Glomerular endothelial cell (primary cell): ENCODE data around the gene EEF2K. TPM values are rescaled to one million over a fixed set of nuclear protein-coding genes. Genes with fewer than 3 reads are reported as not detected.
"Not testable (repeated sequence)": the region's sequence is repeated elsewhere in the genome, so short reads cannot be mapped to it uniquely, and the experiment has no call there.

Source experiments
- DNase-seq: peaks from one replicate; pipeline ENCODE4 v3.0.0-alpha.2; 2011; ENCODE audit warnings: low read depth, low spot score; ENCODE audit errors: extremely low read depth
- total RNA-seq: library from RNA; depleted of rRNA; stranded (reverse); fragments of >200 nt; gene quantifications from 2 replicates; pipeline ENCODE4 v1.2.3, GENCODE V29; 2015

EEF2K gene
- total RNA-seq, 1 donor from 2014 or later, result 26.5 TPM

DNA sequence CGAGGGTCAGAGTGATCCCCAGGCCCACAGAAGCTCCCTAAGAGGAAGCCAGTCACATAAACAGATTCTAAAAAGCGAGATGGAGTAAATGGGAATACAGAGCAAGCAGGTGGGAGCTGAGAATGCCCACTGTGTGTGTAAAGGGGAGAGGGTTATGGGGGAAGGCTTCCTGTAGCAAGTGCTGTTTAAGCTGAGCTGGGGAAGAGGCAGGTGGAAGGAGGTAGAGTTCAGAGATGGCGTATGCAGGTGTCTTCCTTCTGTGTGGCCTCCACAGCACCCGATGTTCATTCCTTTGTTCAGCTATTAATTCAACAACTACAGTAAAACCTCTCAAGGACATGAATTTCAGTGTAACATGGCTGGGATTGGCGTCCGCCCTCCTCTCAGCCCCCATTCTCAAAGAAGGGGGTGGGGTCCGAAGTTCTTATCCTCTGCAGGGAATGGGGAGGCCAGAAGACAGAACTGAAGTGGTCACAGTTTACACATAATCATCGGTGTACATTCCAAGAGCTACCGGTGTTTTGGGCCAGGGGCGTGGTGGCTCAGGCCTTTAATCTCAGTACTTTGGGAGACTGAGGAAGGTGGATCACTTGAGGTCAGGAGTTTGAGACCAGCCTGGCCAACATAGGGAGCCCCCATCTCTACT, 1.8 kb downstream of the EEF2K start:
- DNase-seq, result no peak

GRCh38 chr16:22210285-22210684, 4.2 kb downstream of the EEF2K start:
- DNase-seq, result no peak

DNA sequence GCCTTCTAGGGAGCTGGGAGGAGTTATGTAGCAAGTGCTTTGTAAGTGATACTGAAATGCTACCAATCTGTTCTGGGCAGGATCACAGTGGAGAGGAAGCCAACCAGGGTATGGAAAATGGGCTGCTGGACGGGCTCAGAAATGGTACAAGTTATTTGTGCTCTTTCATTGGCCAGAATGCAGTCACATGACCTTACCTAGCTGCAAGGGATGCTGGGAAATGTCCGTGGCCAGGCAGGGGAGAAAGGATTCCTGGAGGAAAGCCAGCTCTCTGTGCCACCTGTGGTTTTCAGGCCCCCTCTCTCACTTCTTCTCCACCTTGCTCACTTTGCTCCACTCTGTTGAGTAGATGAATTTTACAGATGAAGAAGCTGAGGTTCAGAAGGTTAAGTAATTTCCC, 4.8 kb downstream of the EEF2K start:
- DNase-seq, result no peak

DNA sequence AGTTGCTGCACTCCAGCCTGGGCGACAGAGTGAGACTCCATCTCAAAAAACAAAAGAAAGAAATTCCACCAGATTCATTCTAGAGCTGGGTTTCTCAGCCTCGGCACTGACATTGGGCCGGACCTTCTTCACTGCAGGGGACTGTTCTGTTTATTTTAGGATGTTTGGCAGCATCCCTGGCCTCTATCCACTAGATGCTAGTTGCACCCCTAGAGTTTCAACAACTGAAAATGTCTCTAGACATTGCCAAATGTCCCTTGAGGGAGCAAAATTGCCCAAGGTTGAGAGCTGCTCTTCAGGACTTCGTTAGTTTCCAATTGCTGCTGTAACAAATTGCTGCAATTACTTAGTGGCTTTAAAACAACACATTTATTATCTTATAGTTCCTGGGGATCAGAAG, 7.2 kb downstream of the EEF2K start:
- DNase-seq, result no peak

DNA sequence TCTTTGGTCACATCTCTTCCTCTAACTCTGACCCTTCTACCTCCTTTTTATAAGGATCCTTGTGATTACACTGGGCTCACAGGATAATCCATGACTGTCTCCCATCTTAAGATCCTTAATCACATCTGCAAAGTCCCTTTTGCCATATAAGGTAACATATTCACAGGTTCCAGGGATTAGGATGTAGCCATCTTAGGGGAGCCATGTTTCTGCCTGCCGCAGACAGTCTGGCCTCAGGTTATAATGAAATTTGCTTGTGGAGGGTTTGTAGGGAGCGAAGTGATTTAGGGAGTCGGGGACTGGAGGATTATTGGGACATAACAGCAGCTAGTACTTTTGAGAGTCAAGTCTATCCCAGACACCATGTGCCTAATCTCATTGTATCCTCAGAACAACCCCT, 7.7 kb downstream of the EEF2K start:
- DNase-seq, result no peak

GRCh38 chr16:22214402-22214801, 8.3 kb downstream of the EEF2K start:
- DNase-seq, result no peak

GRCh38 chr16:22214889-22215288, 8.8 kb downstream of the EEF2K start:
- DNase-seq, result no peak

DNA sequence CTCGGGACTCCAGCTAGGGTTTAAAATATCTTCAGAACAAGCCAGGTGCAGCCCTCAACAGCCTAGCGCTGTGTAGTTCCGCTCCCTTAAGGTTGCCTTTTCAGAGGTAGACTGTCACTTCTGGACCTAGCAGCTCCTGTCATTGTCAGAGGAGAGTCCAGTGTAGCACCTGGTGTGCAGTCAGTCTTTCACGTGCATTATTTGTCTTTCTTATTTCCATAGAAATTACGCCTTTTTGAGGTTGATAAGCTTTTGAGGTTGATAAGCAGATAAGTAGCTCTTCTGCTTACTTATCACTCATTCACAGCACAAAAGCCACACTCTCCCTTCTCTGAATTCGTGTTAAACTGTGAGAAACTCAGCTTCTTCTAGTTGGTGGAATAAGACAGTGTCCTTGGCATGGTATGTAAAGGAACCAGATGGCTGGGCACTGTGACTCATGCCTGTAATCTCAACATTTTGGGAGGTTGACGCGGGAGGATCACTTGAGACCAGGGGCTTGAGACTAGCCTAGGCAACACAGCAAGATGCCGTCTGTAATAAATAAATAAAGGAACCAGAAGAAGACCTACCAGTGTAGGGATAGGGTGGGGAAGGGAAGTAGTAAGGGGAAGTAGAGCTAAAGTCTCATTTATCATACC, 10.2 kb downstream of the EEF2K start:
- DNase-seq, result no peak

GRCh38 chr16:22216832-22217225, 10.8 kb downstream of the EEF2K start:
- not testable (repeated sequence) for DNase-seq

GRCh38 chr16:22217890-22218730, 12.0 kb downstream of the EEF2K start:
- no peak for DNase-seq

DNA sequence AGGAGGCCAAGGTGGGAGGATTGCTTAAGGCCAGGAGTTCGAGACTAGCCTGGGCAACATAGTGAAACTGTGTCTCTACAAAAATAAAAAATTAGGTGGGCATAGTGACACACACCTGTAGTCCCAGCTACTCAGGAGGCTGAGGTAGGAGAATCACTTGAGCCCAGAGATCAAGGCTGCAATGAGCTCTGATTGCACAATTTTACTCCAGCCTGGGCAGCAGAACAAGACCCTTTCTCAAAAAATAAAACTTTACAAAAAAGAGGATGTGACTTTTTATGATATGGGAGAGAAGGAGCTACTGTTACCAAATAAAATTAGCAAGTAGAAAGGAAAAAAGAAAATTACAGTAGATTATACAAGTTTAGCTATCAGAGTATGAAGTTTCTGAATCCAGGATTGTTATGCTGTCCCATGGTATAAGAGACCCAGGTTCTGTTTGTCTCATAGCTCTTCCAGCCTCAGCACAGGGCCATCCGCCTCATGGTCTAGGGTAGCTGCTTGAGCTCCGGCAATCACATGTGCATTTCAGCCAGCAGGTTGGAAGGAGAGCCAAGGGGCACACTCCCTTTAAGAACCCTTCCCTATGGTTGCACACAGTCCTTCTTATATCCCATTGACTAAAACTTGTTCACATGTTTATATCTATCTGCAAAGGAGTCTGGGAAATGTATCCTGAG, 13.5 kb downstream of the EEF2K start:
- DNase-seq, result no peak

DNA sequence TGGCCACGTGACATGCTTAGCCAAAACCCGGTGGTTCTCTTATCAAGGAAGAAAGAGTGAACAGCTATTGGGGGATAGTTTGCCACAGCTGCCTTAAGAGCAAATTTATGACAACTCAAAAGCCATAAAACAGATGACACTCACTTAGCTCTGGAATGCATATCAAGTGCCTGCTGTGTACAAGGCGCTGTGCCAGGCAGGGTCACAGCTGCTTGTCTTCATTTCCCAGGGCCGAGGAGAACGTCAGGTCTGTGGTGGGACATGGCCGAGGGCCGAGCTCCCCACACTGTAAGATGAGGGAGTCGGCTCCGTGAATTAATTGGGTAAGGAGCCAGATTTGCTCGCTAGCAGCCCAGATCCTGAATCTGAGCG, 14.0 kb downstream of the EEF2K start:
- no peak for DNase-seq

- DNase-seq, result no peak
Measured at GRCh38 chr16:22220714-22221113, 14.6 kb downstream of the EEF2K start.

- no peak for DNase-seq
Measured at GRCh38 chr16:22222006-22222405, 15.9 kb downstream of the EEF2K start.

DNA sequence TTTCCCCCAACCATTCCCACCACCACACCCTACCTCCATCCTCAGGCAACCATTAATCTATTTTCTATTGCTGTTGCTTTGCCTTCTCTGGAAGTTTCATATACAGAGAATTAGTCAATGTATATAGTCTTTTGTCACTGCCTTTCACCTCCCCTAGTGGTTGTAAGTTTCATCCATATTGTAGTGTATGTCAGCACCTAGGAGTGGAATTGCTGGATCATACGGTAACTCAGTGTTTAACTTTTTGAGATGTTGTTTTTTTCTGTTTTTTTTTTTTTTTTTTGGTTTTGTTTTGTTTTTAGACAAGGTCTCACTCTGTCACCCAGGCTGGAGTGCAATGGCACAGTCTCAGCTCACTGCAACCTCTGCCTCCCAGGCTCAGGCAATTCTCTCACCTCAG, 16.9 kb downstream of the EEF2K start:
- no peak for DNase-seq

DNA sequence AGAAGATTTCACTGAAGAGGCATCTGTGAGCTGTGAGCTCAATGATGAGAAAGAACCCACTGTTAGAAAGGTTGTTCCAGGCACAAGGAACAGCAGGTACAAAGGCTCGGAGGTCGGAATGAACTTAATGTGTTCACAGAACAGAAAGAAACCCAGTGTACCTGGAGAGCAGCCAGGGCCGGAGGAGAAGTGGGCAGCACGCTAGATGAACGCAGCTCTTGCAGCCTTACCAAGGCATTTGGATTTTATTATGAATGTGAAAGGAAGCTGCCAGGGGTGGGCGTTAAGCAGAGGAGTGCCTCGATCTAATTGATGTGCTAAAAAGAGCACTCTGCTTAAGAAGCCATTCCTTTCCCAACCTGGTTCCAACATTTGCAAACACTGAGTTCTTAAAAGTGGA, 19.0 kb downstream of the EEF2K start:
- no peak for DNase-seq

- DNase-seq, result no peak
Measured at GRCh38 chr16:22229889-22230288, 23.8 kb downstream of the EEF2K start.

DNA sequence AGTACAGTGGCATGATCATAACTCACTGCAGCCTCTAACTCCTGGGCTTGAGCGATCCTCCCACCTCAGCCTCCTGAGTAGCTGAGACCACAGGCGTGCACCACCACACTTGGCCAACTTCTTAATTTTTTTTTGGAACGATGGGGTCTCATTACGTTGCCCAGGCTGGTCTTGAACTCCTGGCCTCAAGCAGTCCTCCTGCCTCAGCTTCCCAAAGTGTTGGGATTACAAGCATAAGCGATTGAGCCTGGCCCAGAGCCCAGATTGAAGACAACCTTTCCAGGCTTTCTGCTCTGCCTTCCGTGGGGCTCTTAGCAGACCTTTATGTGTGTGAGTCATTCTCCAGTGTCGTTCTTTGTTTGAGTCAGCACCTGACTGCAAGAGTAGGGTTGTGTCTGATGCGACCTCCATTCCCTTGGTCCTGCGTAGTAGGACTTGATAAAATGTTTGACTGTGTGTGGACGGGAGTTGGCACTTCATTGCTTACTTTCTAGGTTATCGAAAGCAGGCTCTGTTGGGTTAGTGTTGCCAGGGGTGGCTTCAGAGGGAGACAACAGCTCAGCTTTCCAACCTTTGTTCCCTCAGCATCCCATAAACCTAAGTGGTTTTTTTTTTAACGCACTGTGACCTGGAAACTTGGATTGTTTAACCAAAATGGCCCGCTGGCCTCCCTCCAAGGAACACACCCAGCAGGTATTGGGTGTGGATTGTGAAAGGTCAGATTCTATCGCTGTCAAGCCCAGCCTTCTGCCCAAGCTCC, 26.4 kb downstream of the EEF2K start:
- no peak for DNase-seq

DNA sequence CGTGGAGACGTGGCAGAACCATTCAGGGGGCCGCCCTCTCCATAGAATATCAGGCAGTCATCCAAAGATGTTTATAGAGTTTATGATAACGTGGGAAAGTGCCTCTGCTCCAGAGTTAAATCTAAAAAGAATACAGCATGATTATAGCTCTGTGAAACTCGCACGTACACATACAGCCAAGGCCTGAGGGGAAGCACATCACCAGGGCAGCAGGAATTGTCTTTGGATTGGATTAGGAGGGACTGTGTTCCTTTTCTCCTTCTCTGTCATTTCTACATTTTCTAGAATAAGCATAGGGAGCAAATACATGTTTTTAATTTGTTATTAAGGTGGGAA, 26.9 kb downstream of the EEF2K start:
- DNase-seq, result no peak

- no peak for DNase-seq
Measured at GRCh38 chr16:22235839-22236745, 30.0 kb downstream of the EEF2K start.
